T-helper 17 cell (primary cell): ENCODE measurements around the gene NCLN. TPM values are rescaled to one million over a fixed set of nuclear protein-coding genes. Genes with fewer than 3 reads are reported as not detected.
"Not testable (repeated sequence)": the region's sequence is repeated elsewhere in the genome, so short reads cannot be mapped to it uniquely, and the experiment has no call there.

Source experiments
- ATAC-seq: fragments of 150-1000 bp; cut with Tn5 transposase; 2 replicates; pipeline ENCODE4 v1.10.0; 2021; ENCODE audit warnings: mild to moderate bottlenecking, moderate library complexity
- DNase-seq, 3 donors: peaks; one replicate each; pipeline versions ENCODE4 v3.0.0 to v3.0.0-alpha.2; 2020 to 2021
- H3K9me3 ChIP-seq: one replicate; pipeline ENCODE4 v1.7.0; 2013; ENCODE audit warnings: low read length, mild to moderate bottlenecking; ENCODE audit not compliant: control insufficient read depth, poor library complexity, severe bottlenecking
- H3K27ac Mint-ChIP-seq: one replicate; pipeline ENCODE4 v1.8.0; 2022; ENCODE audit warnings: mild to moderate bottlenecking, moderate library complexity, mixed read lengths
- H3K27me3 Mint-ChIP-seq: one replicate; pipeline ENCODE4 v1.8.0; 2022; ENCODE audit warnings: mixed read lengths
- H3K36me3 Mint-ChIP-seq: one replicate; pipeline ENCODE4 v1.8.0; 2022; ENCODE audit warnings: low read depth, mixed read lengths
- H3K4me1 Mint-ChIP-seq: one replicate; pipeline ENCODE4 v1.8.0; 2022; ENCODE audit warnings: mild to moderate bottlenecking, mixed read lengths
- H3K4me3 Mint-ChIP-seq: one replicate; pipeline ENCODE4 v1.8.0; 2022; ENCODE audit warnings: mild to moderate bottlenecking, moderate library complexity, mixed read lengths
- total RNA-seq, 4 donors: library from RNA in 2 of 4; stranded (reverse) in 2 of 4; gene quantifications; one replicate each; pipeline ENCODE4 v1.2.3 and lab custom pipeline; 2022 to 2026

Gene NCLN
- total RNA-seq, 2 donors from 2014 or later = 47.8 to 50.6 TPM

- peak overlapping the region; percentile 41 for H3K27ac Mint-ChIP-seq
- no peaks in the 10 kb centered on the region for H3K27me3 Mint-ChIP-seq
- DNase-seq (no peak), ATAC-seq (no peak)
- no peak overlapping the region for H3K4me3 Mint-ChIP-seq
- peaks cover 12% of the 10 kb centered on the region for H3K4me1 Mint-ChIP-seq
- peaks cover 7% of the 10 kb centered on the region for H3K36me3 Mint-ChIP-seq
- no peaks in the 10 kb centered on the region for H3K9me3 ChIP-seq
Observed at GRCh38 chr19:3149526-3150505, 35.9 kb upstream of the NCLN start.

- ATAC-seq (no peak), DNase-seq (no peak)
- H3K27me3 Mint-ChIP-seq = no peaks in the 10 kb centered on the region
- no peaks in the 10 kb centered on the region for H3K9me3 ChIP-seq
- peak overlapping the region; percentile 8 for H3K27ac Mint-ChIP-seq
- H3K36me3 Mint-ChIP-seq = peaks cover 8% of the 10 kb centered on the region
- H3K4me1 Mint-ChIP-seq = peaks cover 15% of the 10 kb centered on the region
- H3K4me3 Mint-ChIP-seq = no peak overlapping the region
Observed at GRCh38 chr19:3150739-3151329, 34.9 kb upstream of the NCLN start.

- peaks cover 14% of the 10 kb centered on the region for H3K4me1 Mint-ChIP-seq
- no peaks in the 10 kb centered on the region for H3K27me3 Mint-ChIP-seq
- H3K36me3 Mint-ChIP-seq = peaks cover 10% of the 10 kb centered on the region
- no peak overlapping the region for H3K27ac Mint-ChIP-seq
- ATAC-seq = no peak
- no peak overlapping the region for H3K4me3 Mint-ChIP-seq
- H3K9me3 ChIP-seq = no peaks in the 10 kb centered on the region
- no peak for DNase-seq
Observed at GRCh38 chr19:3151563-3152418, 33.9 kb upstream of the NCLN start.

GRCh38 chr19:3152419-3152780 is 33.3 kb upstream of the NCLN start:
- Mint-ChIP-seq H3K4me1 (peaks cover 12% of the 10 kb centered on the region), H3K36me3 (peaks cover 10% of the 10 kb centered on the region), H3K27me3 (no peaks in the 10 kb centered on the region), H3K27ac (no peak overlapping the region), H3K4me3 (no peak overlapping the region)
- ATAC-seq (no peak), DNase-seq (no peak)
- no peaks in the 10 kb centered on the region for H3K9me3 ChIP-seq

- no peak for DNase-seq
- H3K4me3 Mint-ChIP-seq = no peak overlapping the region
- peaks cover 10% of the 10 kb centered on the region for H3K36me3 Mint-ChIP-seq
- no peaks in the 10 kb centered on the region for H3K27me3 Mint-ChIP-seq
- peaks cover 12% of the 10 kb centered on the region for H3K4me1 Mint-ChIP-seq
- H3K9me3 ChIP-seq = no peaks in the 10 kb centered on the region
- H3K27ac Mint-ChIP-seq = no peak overlapping the region
- no peak for ATAC-seq
Observed at GRCh38 chr19:3153286-3154230, 32.2 kb upstream of the NCLN start.

- ATAC-seq, H3K27me3 Mint-ChIP-seq, H3K27ac Mint-ChIP-seq, H3K9me3 ChIP-seq, H3K36me3 Mint-ChIP-seq, DNase-seq, H3K4me3 Mint-ChIP-seq: not testable (repeated sequence)
- peaks cover 12% of the 10 kb centered on the region for H3K4me1 Mint-ChIP-seq
Observed at GRCh38 chr19:3154447-3154846, 31.3 kb upstream of the NCLN start.

GRCh38 chr19:3154957-3155736 is 30.6 kb upstream of the NCLN start:
- Mint-ChIP-seq H3K36me3 (peaks cover 5% of the 10 kb centered on the region), H3K4me1 (peaks cover 8% of the 10 kb centered on the region), H3K27ac (no peak overlapping the region), H3K4me3 (no peak overlapping the region), H3K27me3 (no peaks in the 10 kb centered on the region)
- ATAC-seq (peak; percentile 95), DNase-seq (peak; percentile 69 to 82 (median 74))
- no peaks in the 10 kb centered on the region for H3K9me3 ChIP-seq

- H3K27me3 Mint-ChIP-seq = no peaks in the 10 kb centered on the region
- no peak for ATAC-seq
- H3K9me3 ChIP-seq = no peaks in the 10 kb centered on the region
- peaks cover 12% of the 10 kb centered on the region for H3K4me1 Mint-ChIP-seq
- H3K4me3 Mint-ChIP-seq = no peak overlapping the region
- H3K27ac Mint-ChIP-seq = peak overlapping the region; percentile 79
- H3K36me3 Mint-ChIP-seq = peaks cover 7% of the 10 kb centered on the region
- no peak for DNase-seq
Observed at GRCh38 chr19:3157096-3157845, 28.5 kb upstream of the NCLN start.

GRCh38 chr19:3159565-3159964 is 26.2 kb upstream of the NCLN start:
- Mint-ChIP-seq H3K4me1 (peaks cover 19% of the 10 kb centered on the region), H3K4me3 (peak overlapping the region; percentile 31), H3K27ac (peak overlapping the region; percentile 79), H3K36me3 (peaks cover 7% of the 10 kb centered on the region), H3K27me3 (no peaks in the 10 kb centered on the region)
- no peak for DNase-seq
- no peaks in the 10 kb centered on the region for H3K9me3 ChIP-seq
- no peak for ATAC-seq

GRCh38 chr19:3160219-3160618 is 25.5 kb upstream of the NCLN start:
- DNase-seq (no peak), ATAC-seq (no peak)
- no peak overlapping the region for H3K4me3 Mint-ChIP-seq
- no peaks in the 10 kb centered on the region for H3K9me3 ChIP-seq
- peak overlapping the region; percentile 54 for H3K27ac Mint-ChIP-seq
- H3K27me3 Mint-ChIP-seq = no peaks in the 10 kb centered on the region
- peaks cover 5% of the 10 kb centered on the region for H3K36me3 Mint-ChIP-seq
- peaks cover 19% of the 10 kb centered on the region for H3K4me1 Mint-ChIP-seq

- H3K36me3 Mint-ChIP-seq = peaks cover 4% of the 10 kb centered on the region
- H3K4me1 Mint-ChIP-seq = peaks cover 16% of the 10 kb centered on the region
- H3K4me3 Mint-ChIP-seq = no peak overlapping the region
- no peaks in the 10 kb centered on the region for H3K9me3 ChIP-seq
- peak overlapping the region; percentile 54 for H3K27ac Mint-ChIP-seq
- DNase-seq (no peak), ATAC-seq (no peak)
- no peaks in the 10 kb centered on the region for H3K27me3 Mint-ChIP-seq
Observed at GRCh38 chr19:3161453-3161852, 24.3 kb upstream of the NCLN start.
